K562 (cell line): ENCODE data around the gene PTTG2. TPM values are rescaled to one million over a fixed set of nuclear protein-coding genes. Genes with fewer than 3 reads are reported as not detected.

Experiments used
- ATAC-seq: fragments of 200-7000 bp; cut with Tn5 transposase; 3 replicates; pipeline ENCODE4 v1.9.1; 2020; ENCODE audit warnings: moderate library complexity
- BruUV-seq: library from RNA; stranded (reverse); fragments of 400-500 nt; replicated peaks from 2 replicates; lab custom pipeline; 2021; lab: Mats Ljungman, UMichigan
- CTCF ChIA-PET: fragments of 300-600 bp; formaldehyde crosslinking; extraction: SDS; loops from one replicate; lab custom pipeline; 2021; ENCODE audit warnings: low intra/inter-chr PET ratio; lab: Yijun Ruan, JAX
- POLR2A ChIA-PET: fragments of 300-600, 350-650 bp; sonication (Branson Sonifier 250); formaldehyde crosslinking; extraction: SDS; loops from one replicate; lab custom pipeline; 2021; ENCODE audit warnings: antibody characterized with exemption, inconsistent platforms; lab: Yijun Ruan, JAX
- DNase-seq, 4 experiments: peaks; one replicate each; pipeline versions ENCODE4 v3.0.0 to v3.0.0-alpha.2; 2011 to 2018; ENCODE audit warnings: low spot score in 3 of 4, mixed read lengths in 3 of 4; ENCODE audit errors: extremely low read depth in 1 of 4
- FAIRE-seq: peaks from 2 replicates; lab custom pipeline; 2011; peaks lifted over from hg19 to GRCh38; lab: Jason Lieb, UNC
- H2AFZ ChIP-seq: 2 replicates; pipeline ENCODE4 v1.6.0; 2011; ENCODE audit warnings: low read depth, low read length, control low read depth, inconsistent platforms
- H3K27ac ChIP-seq: fragments of 200-600 bp; 3 replicates; pipeline ENCODE4 v1.8.0; 2011; ENCODE audit warnings: low read depth, mild to moderate bottlenecking, control low read depth, inconsistent platforms, low read length, moderate library complexity, mixed read lengths; ENCODE audit errors: extremely low read depth
- H3K27me3 ChIP-seq, 2 experiments: fragments of 300-600 bp in 1 of 2; 2 replicates in 1 of 2; 3 replicates in 1 of 2; pipeline versions ENCODE4 v1.6.0 to v1.8.0; 2011; ENCODE audit warnings: inconsistent platforms in 2 of 2, low read length in 2 of 2, mild to moderate bottlenecking in 1 of 2, mixed read lengths in 1 of 2, moderate library complexity in 1 of 2; ENCODE audit not compliant: control insufficient read depth in 2 of 2, insufficient read depth in 2 of 2
- H3K36me3 ChIP-seq: fragments of 300-600 bp; 3 replicates; pipeline ENCODE4 v1.8.0; 2011; ENCODE audit warnings: mild to moderate bottlenecking, low read length, inconsistent platforms; ENCODE audit not compliant: control insufficient read depth, insufficient read depth
- H3K4me1 ChIP-seq, 2 experiments: fragments of 200-600 bp in 1 of 2; replicated peaks in 1 of 2; 2 replicates in 1 of 2; 3 replicates in 1 of 2; pipeline versions ENCODE4 v1.5.1 to v1.8.0; 2011; ENCODE audit warnings: inconsistent platforms in 2 of 2, low read length in 2 of 2, mild to moderate bottlenecking in 1 of 2, mixed read lengths in 1 of 2, moderate library complexity in 1 of 2; ENCODE audit not compliant: control insufficient read depth in 2 of 2, insufficient read depth in 2 of 2
- H3K4me2 ChIP-seq: 2 replicates; pipeline ENCODE4 v1.6.1; 2011; ENCODE audit warnings: low read length, control low read depth, inconsistent platforms, mixed read lengths; ENCODE audit not compliant: insufficient read depth
- H3K4me3 ChIP-seq: fragments of 200-600 bp; sonication (generic), shearing (Covaris generic); 2 replicates; pipeline ENCODE4 v1.5.1; 2016; ENCODE audit warnings: control low read depth, inconsistent platforms
- H3K79me2 ChIP-seq: fragments of 200-600 bp; 3 replicates; pipeline ENCODE4 v1.8.0; 2011; ENCODE audit warnings: low read length, inconsistent platforms; ENCODE audit not compliant: control insufficient read depth, insufficient read depth
- H3K9ac ChIP-seq, 2 experiments: 2 replicates each; pipeline versions ENCODE4 v1.6.0 to v1.6.1; 2011; ENCODE audit warnings: low read depth in 2 of 2, low read length in 2 of 2, control low read depth in 1 of 2, inconsistent platforms in 1 of 2, mild to moderate bottlenecking in 1 of 2, mixed read lengths in 1 of 2; ENCODE audit not compliant: insufficient read depth in 1 of 2
- H3K9me1 ChIP-seq: one replicate; pipeline ENCODE4 v1.6.0; 2011; ENCODE audit warnings: inconsistent platforms, mild to moderate bottlenecking, low read length, moderate library complexity; ENCODE audit not compliant: control insufficient read depth, insufficient read depth
- H3K9me3 ChIP-seq: replicated peaks from 2 replicates; pipeline ENCODE4 v1.5.1; 2011; ENCODE audit warnings: low read depth, low read length, inconsistent platforms; ENCODE audit not compliant: control insufficient read depth, insufficient read depth
- H4K20me1 ChIP-seq: replicated peaks from 2 replicates; pipeline ENCODE4 v1.6.1; 2011; ENCODE audit warnings: low read length, inconsistent platforms, mixed read lengths; ENCODE audit not compliant: control insufficient read depth, insufficient read depth
- NR2F6 ChIP-seq: fragments of 450-650 bp; formaldehyde crosslinking; IDR thresholded peaks from 2 replicates; pipeline ENCODE4 v1.4.0; 2020; ENCODE audit warnings: mild to moderate bottlenecking
- ZNF3 ChIP-seq: fragments of 250-450 bp; sonication (Bioruptor Pico); IDR thresholded peaks from 2 replicates; pipeline ENCODE4 v1.5.0; 2021; ENCODE audit warnings: mild to moderate bottlenecking, moderate library complexity
- WGBS: fragments of 100-300 bp; shearing (Covaris generic); methylation state at CpG from one replicate; pipeline ENCODE4 v1.1.6; 2016; ENCODE audit warnings: low coverage, mixed read lengths; ENCODE audit not compliant: insufficient coverage; ENCODE audit errors: missing lambda C conversion rate; 5-methylcytosine and 5-hydroxymethylcytosine counted together
- in situ Hi-C: fragments of 300-500 bp; cut with MboI; formaldehyde crosslinking; loops from 4 replicates; pipeline ENCODE4 v1.15.0; 2018; ENCODE audit warnings: inconsistent platforms, mixed read lengths
- intact Hi-C: fragments of 100-400 bp; cut with micrococcal nuclease; formaldehyde crosslinking; loops from 2 replicates; pipeline ENCODE4 v1.14.2; 2022
- polyA plus RNA-seq, 8 experiments: library from polyadenylated mRNA; depleted of rRNA in 4 of 8; stranded (reverse) in 5 of 8; unstranded in 3 of 8; fragments of >200 nt; fragmentation: Nextera tagmentation in 2 of 8; fragmentation: Illumina TruSeq in 1 of 8; extraction: Ambion mirVana in 2 of 8; extraction: Trizol in 1 of 8; gene quantifications; 2 replicates each; pipeline versions ENCODE4 v1.2.1 to v1.2.3, GENCODE V29; 2011 to 2014; ENCODE audit warnings: inconsistent platforms in 1 of 8, missing spikeins in 1 of 8
- total RNA-seq, 7 experiments: library from RNA; depleted of rRNA in 6 of 7; stranded (reverse); fragments of >200 nt in 6 of 7; fragmentation: Illumina TruSeq in 2 of 7; extraction: Trizol in 2 of 7; gene quantifications; 2 replicates each; pipeline versions ENCODE4 v1.2.1 to v1.2.3, GENCODE V29; 2011 to 2021; ENCODE audit warnings: low replicate concordance in 1 of 7
- TF ChIP-seq, protein P1 (sequence below): fragments of 250-450 bp; sonication (Bioruptor Pico); IDR thresholded peaks from 2 replicates; pipeline ENCODE4 v1.4.0; 2020
- TF ChIP-seq, protein P2 (sequence below): sonication (generic); formaldehyde crosslinking; IDR thresholded peaks from 2 replicates; pipeline ENCODE4 v1.8.0; 2022; ENCODE audit warnings: mild to moderate bottlenecking, missing genetic modification reagents, borderline replicate concordance
- TF ChIP-seq, protein P3 (sequence below): fragments of 450-650 bp; IDR thresholded peaks from 2 replicates; pipeline ENCODE4 v1.6.1; 2018; ENCODE audit warnings: mild to moderate bottlenecking, low read depth; ENCODE audit not compliant: partially characterized antibody

The PTTG2 gene
- total and polyA plus RNA-seq, 9 of the 15 experiments (the other 6 are each of a cell fraction or from before 2014, with no cell fraction given) = not detected

DNA sequence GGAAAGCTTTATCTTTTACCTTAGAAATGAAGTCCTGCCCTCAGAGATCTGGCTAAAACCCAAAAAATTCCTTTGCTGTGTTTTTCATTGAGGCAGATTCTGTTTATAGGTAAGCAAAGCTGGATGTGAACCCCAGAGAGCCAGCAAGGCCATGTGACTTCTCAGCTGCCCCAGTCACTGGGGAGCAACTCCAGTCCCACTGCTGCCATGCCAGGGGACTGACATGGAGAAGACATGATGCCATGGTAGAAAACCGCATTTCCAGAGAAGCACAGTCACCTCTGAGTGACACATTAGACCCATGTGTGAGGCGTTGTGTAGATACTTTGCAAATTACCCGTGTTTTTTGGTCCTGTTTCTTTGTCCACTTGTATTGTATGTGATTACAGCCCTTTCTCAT, 45.4 kb downstream of the PTTG2 start (continued):
- no peak for TF ChIP-seq ZNF3 (CRISPR knock-in tag)
- TF ChIP-seq NR2F6 (CRISPR knock-in tag) = no peak
- TF ChIP-seq, protein P1, sequence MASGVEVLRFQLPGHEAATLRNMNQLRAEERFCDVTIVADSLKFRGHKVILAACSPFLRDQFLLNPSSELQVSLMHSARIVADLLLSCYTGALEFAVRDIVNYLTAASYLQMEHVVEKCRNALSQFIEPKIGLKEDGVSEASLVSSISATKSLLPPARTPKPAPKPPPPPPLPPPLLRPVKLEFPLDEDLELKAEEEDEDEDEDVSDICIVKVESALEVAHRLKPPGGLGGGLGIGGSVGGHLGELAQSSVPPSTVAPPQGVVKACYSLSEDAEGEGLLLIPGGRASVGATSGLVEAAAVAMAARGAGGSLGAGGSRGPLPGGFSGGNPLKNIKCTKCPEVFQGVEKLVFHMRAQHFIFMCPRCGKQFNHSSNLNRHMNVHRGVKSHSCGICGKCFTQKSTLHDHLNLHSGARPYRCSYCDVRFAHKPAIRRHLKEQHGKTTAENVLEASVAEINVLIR (CRISPR knock-in tag) = no peak

DNA sequence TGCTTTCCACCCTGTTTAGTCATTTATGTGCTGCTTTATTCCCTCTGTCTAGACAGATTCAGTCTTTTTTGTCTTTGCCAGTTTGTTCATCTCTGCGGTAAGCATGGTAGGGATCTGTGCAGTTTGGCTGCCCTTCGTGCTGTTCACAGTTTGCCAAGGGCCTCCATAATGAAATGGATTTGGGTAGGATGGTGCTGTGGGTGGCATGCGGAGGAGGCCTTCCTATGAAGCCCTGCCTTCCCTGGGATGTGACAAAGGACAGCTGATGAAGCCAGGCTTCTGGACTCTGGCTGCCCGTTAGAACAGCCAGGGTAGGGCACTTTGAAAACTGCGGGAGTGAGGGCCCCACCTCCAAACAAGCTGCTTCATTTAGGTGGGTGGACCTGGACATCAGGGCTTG, 47.4 kb downstream of the PTTG2 start:
- peaks cover 9% of the 10 kb centered on the region for H4K20me1 ChIP-seq
- no peaks in the 10 kb centered on the region for H3K4me1 ChIP-seq
- TF ChIP-seq, protein P2, sequence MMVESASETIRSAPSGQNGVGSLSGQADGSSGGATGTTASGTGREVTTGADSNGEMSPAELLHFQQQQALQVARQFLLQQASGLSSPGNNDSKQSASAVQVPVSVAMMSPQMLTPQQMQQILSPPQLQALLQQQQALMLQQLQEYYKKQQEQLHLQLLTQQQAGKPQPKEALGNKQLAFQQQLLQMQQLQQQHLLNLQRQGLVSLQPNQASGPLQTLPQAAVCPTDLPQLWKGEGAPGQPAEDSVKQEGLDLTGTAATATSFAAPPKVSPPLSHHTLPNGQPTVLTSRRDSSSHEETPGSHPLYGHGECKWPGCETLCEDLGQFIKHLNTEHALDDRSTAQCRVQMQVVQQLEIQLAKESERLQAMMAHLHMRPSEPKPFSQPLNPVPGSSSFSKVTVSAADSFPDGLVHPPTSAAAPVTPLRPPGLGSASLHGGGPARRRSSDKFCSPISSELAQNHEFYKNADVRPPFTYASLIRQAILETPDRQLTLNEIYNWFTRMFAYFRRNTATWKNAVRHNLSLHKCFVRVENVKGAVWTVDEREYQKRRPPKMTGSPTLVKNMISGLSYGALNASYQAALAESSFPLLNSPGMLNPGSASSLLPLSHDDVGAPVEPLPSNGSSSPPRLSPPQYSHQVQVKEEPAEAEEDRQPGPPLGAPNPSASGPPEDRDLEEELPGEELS = no peak
- TF ChIP-seq, protein P3, sequence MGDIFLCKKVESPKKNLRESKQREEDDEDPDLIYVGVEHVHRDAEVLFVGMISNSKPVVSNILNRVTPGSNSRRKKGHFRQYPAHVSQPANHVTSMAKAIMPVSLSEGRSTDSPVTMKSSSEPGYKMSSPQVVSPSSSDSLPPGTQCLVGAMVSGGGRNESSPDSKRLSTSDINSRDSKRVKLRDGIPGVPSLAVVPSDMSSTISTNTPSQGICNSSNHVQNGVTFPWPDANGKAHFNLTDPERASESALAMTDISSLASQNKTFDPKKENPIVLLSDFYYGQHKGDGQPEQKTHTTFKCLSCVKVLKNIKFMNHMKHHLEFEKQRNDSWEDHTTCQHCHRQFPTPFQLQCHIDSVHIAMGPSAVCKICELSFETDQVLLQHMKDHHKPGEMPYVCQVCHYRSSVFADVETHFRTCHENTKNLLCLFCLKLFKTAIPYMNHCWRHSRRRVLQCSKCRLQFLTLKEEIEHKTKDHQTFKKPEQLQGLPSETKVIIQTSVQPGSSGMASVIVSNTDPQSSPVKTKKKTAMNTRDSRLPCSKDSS = no peak
- in situ Hi-C loops = no loop called here
- BruUV-seq = no TSS peak
- FAIRE-seq (no peak), ATAC-seq (no peak), DNase-seq (no peak)
- no peaks in the 10 kb centered on the region for H3K36me3 ChIP-seq
- H3K9me3 ChIP-seq = no peaks in the 10 kb centered on the region
- H3K27ac ChIP-seq = no peak overlapping the region
- intact Hi-C loops = no loop called here
- CTCF ChIA-PET = no interaction called here
- 10% methylated on average over 5 of the region's 5 CpGs for WGBS
- H3K27me3 ChIP-seq = peaks cover 7 to 33% of the 10 kb centered on the region in 2 experiments
- no peak overlapping the region for H2AFZ ChIP-seq
- H3K4me2 ChIP-seq = no peak overlapping the region
- H3K9me1 ChIP-seq = no peaks in the 10 kb centered on the region
- H3K9ac ChIP-seq = no peak overlapping the region
- no peak overlapping the region for H3K4me3 ChIP-seq
- POLR2A ChIA-PET = interaction anchor here (0.7 to 1.0 kb wide), 2 partner anchors 14 kb away, joined by 3 to 4 read pairs; no protein-coding TSS in a partner anchor
- H3K79me2 ChIP-seq = no peaks in the 10 kb centered on the region
